Osteoblast (primary cell): Measurements from ENCODE around the gene OR52N4. TPM values are rescaled to one million over a fixed set of nuclear protein-coding genes. Genes with fewer than 3 reads are reported as not detected.

Experiments
- DNase-seq: peaks from one replicate; pipeline ENCODE4 v3.0.0; 2011; ENCODE audit warnings: low spot score, mixed read lengths; ENCODE audit not compliant: insufficient read length; ENCODE audit errors: missing footprints
- H2AFZ ChIP-seq: 2 replicates; pipeline ENCODE4 v1.6.0; 2011; ENCODE audit warnings: mild to moderate bottlenecking, low read length
- H3K27ac ChIP-seq: 2 replicates; pipeline ENCODE4 v1.5.1; 2011; ENCODE audit warnings: mild to moderate bottlenecking, low read depth, low read length, moderate library complexity
- H3K27me3 ChIP-seq: 2 replicates; pipeline ENCODE4 v1.6.0; 2012; ENCODE audit warnings: mild to moderate bottlenecking, control low read depth, inconsistent platforms, low read length, moderate library complexity; ENCODE audit not compliant: insufficient read depth
- H3K36me3 ChIP-seq: 2 replicates; pipeline ENCODE4 v1.5.1; 2011; ENCODE audit warnings: mild to moderate bottlenecking, low read length, control low read depth, moderate library complexity; ENCODE audit not compliant: insufficient read depth
- H3K4me1 ChIP-seq: 2 replicates; pipeline ENCODE4 v1.5.1; 2011; ENCODE audit warnings: mild to moderate bottlenecking, low read length, control low read depth, moderate library complexity; ENCODE audit not compliant: insufficient read depth
- H3K4me2 ChIP-seq: 2 replicates; pipeline ENCODE4 v1.6.0; 2011; ENCODE audit warnings: mild to moderate bottlenecking, low read length; ENCODE audit not compliant: insufficient read depth
- H3K4me3 ChIP-seq: fragments of 200-600 bp; sonication (generic); 3 replicates; pipeline ENCODE4 v1.5.1; 2012; ENCODE audit warnings: mild to moderate bottlenecking, low read length, inconsistent platforms; ENCODE audit not compliant: insufficient read depth
- H3K79me2 ChIP-seq: 2 replicates; pipeline ENCODE4 v1.6.0; 2012; ENCODE audit warnings: mild to moderate bottlenecking, low read length, control low read depth, inconsistent platforms; ENCODE audit not compliant: insufficient read depth
- H3K9me3 ChIP-seq: 2 replicates; pipeline ENCODE4 v1.5.1; 2011; ENCODE audit warnings: low read depth, low read length, control low read depth
- H4K20me1 ChIP-seq: 2 replicates; pipeline ENCODE4 v1.6.0; 2012; ENCODE audit warnings: mild to moderate bottlenecking, low read length, control low read depth; ENCODE audit not compliant: insufficient read depth
- CTCF ChIP-seq: IDR thresholded peaks from 2 replicates; pipeline ENCODE4 v1.5.1; 2011; ENCODE audit warnings: mild to moderate bottlenecking, low read depth, low read length, moderate library complexity; ENCODE audit errors: extremely low read depth
- total RNA-seq: library from RNA; depleted of rRNA; stranded (reverse); fragments of >200 nt; gene quantifications from 2 replicates; pipeline ENCODE4 v1.2.3, GENCODE V29; 2012

Gene OR52N4
- total RNA-seq, 1 donor: not detected

- Histone ChIP-seq H3K4me1 (peaks cover 17% of the 10 kb centered on the region), H3K27ac (peak within 1 kb of the TSS; percentile 53), H3K4me2 (no peak within 1 kb of the TSS), H2AFZ (peak within 1 kb of the TSS; percentile 4), H4K20me1 (no peaks in the 10 kb centered on the region), H3K4me3 (no peak within 1 kb of the TSS), H3K36me3 (no peaks in the 10 kb centered on the region), H3K9me3 (no peaks in the 10 kb centered on the region), H3K79me2 (no peaks in the 10 kb centered on the region), H3K27me3 (no peaks in the 10 kb centered on the region)
- no peak for TF ChIP-seq CTCF
- no peak for DNase-seq
These were observed 17.6 kb upstream of the OR52N4 start, which contains the start of gene OR56B1 for GRCh38 chr11:5736396-5736795. OR56B1 (plus strand) TSS chr11:5736448; CDS start chr11:5736517, 69 bp downstream.

- Histone ChIP-seq H2AFZ (peak overlapping the region; percentile 4), H3K79me2 (no peaks in the 10 kb centered on the region), H3K4me2 (no peak overlapping the region), H3K9me3 (no peaks in the 10 kb centered on the region), H3K4me3 (no peak overlapping the region), H4K20me1 (no peaks in the 10 kb centered on the region), H3K36me3 (no peaks in the 10 kb centered on the region), H3K4me1 (peaks cover 17% of the 10 kb centered on the region), H3K27ac (peak overlapping the region; percentile 53), H3K27me3 (no peaks in the 10 kb centered on the region)
- no peak for DNase-seq
- TF ChIP-seq CTCF: no peak
These were observed 17.0 kb upstream of the OR52N4 start for GRCh38 chr11:5737091-5737490.

- no peaks in the 10 kb centered on the region for H4K20me1 ChIP-seq
- no peak overlapping the region for H3K4me2 ChIP-seq
- peak overlapping the region; percentile 53 for H3K27ac ChIP-seq
- no peaks in the 10 kb centered on the region for H3K9me3 ChIP-seq
- no peak overlapping the region for H3K4me3 ChIP-seq
- no peak overlapping the region for H2AFZ ChIP-seq
- H3K79me2 ChIP-seq: no peaks in the 10 kb centered on the region
- no peak for TF ChIP-seq CTCF
- no peaks in the 10 kb centered on the region for H3K36me3 ChIP-seq
- peaks cover 17% of the 10 kb centered on the region for H3K4me1 ChIP-seq
- no peak for DNase-seq
- no peaks in the 10 kb centered on the region for H3K27me3 ChIP-seq
These were observed 16.2 kb upstream of the OR52N4 start for GRCh38 chr11:5737670-5738392.

GRCh38 chr11:5738431-5738830, 15.6 kb upstream of the OR52N4 start:
- peak; percentile 21 for DNase-seq
- no peak for TF ChIP-seq CTCF

More at GRCh38 chr11:5738431-5738830, 15.6 kb upstream of the OR52N4 start:
- Histone ChIP-seq H3K36me3 (no peaks in the 10 kb centered on the region), H3K4me1 (peaks cover 17% of the 10 kb centered on the region), H3K9me3 (no peaks in the 10 kb centered on the region), H3K27ac (no peak overlapping the region), H4K20me1 (no peaks in the 10 kb centered on the region), H3K4me3 (no peak overlapping the region), H3K27me3 (no peaks in the 10 kb centered on the region), H3K4me2 (no peak overlapping the region), H2AFZ (no peak overlapping the region), H3K79me2 (no peaks in the 10 kb centered on the region)
